PFSK-1 (cell line): Measurements from ENCODE around the gene ANGPTL4.

Experiments
- FOXP2 ChIP-seq: optimal IDR thresholded peaks from 2 replicates; pipeline ENCODE3; 2011; ENCODE audit warnings: borderline replicate concordance, control low read depth, inconsistent platforms; ENCODE audit not compliant: insufficient read depth; ENCODE audit errors: extremely low read length, extremely low read depth
- POLR2AphosphoS5 ChIP-seq: IDR thresholded peaks from 2 replicates; pipeline ENCODE4 v1.6.1; 2012; ENCODE audit warnings: low read depth, mild to moderate bottlenecking, control low read depth, low read length, moderate library complexity
- SIN3A ChIP-seq: IDR thresholded peaks from 2 replicates; pipeline ENCODE4 v1.6.1; 2012; ENCODE audit warnings: mild to moderate bottlenecking, low read length, moderate library complexity, borderline replicate concordance; ENCODE audit not compliant: insufficient read depth
- TAF1 ChIP-seq: IDR thresholded peaks from 2 replicates; pipeline ENCODE4 v1.6.1; 2012; ENCODE audit warnings: low read length, control low read depth, borderline replicate concordance; ENCODE audit not compliant: insufficient read depth

DNA sequence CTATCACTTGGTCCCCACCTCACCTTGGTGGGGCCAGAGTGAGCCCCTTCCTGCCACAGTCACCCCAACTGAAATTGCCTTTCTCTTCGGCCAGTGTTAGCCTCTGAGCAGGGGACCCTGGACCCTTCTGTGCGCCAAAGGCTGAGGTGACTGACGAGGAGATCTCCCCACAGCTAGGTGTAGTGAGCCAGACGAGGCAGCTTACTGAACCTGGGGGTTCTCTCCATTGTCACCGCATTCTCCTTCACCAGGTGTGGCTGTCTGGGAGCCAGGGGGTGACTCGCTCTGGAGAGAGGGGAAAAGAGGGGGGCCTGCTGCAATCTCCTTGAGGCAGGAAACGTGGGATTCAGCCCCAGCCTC is 41.3 kb upstream of the ANGPTL4 start:
- TF ChIP-seq POLR2AphosphoS5 (no peak), TAF1 (no peak), SIN3A (no peak), FOXP2 (no peak)
